Measurements from ENCODE around the gene GCNA.

GCNA gene

DNA sequence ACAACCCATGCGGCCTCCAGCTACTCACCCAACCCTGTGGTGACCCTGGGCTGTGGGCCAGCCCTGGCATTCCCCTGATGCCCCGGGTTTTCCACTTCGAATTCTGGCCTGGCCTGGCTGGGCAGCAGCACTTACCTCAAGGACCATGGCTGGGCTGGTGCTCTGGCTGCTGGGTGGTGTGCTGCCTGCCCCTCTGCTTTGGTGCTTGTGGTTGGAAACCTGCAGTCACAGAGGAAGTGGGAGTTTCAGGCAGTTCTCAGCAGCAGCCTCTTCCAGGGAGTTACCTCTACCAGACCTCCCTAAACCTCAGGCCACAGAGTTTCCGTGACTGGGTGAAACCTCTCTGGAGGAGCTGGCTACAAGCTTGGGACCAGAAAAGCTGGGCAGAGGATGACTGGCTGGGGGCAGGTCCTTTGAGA lies 40.1 kb downstream of the GCNA start, which contains the start of gene CXCR3:
Gene CXCR3, minus strand, starts transcription at position 209 of the 419 bp plus-strand sequence. Its CDS starts 62 bp downstream, at position 147.
- Histone ChIP-seq H3K79me2 (ENCODE audit: control insufficient read depth, insufficient read depth, low read length, poor library complexity) (no peaks in the 10 kb centered on the region), H3K79me1 (ENCODE audit: low read length) (no peaks in the 10 kb centered on the region)

GRCh38 chrX:71618787-71619186 lies 40.5 kb downstream of the GCNA start:
- H3K4ac ChIP-seq (ENCODE audit: low read depth, low read length): no peak overlapping the region
- no peaks in the 10 kb centered on the region for H3K79me1 ChIP-seq (ENCODE audit: low read length)
- H3K14ac ChIP-seq (ENCODE audit: low read length): no peak overlapping the region
- H2AK5ac ChIP-seq (ENCODE audit: low read length): no peak overlapping the region
- no peaks in the 10 kb centered on the region for H3K27me3 ChIP-seq (ENCODE audit: insufficient read depth, low read length)
- WGBS (ENCODE audit: extremely low coverage, insufficient coverage, insufficient read length): no CpG with 5 or more reads among the region's 3 CpGs
- H3K9me3 ChIP-seq (ENCODE audit: insufficient read depth, low read depth, low read length): no peaks in the 10 kb centered on the region
- H3K36me3 ChIP-seq (ENCODE audit: control insufficient read depth in 1 of 2, insufficient read depth in 2 of 2, low read length in 2 of 2): no peaks in the 10 kb centered on the region
- no peak overlapping the region for H3K27ac ChIP-seq (ENCODE audit: low read depth, low read length)
- no peak for DNase-seq
- H3K9ac ChIP-seq (ENCODE audit: low read length): no peak overlapping the region
- H3K4me3 ChIP-seq (ENCODE audit: low read depth, low read length): no peak overlapping the region
- H2AFZ ChIP-seq (ENCODE audit: insufficient read depth, low read length, poor library complexity): no peak overlapping the region
- peaks cover 0 to 7% of the 10 kb centered on the region in 2 experiments for H3K4me1 ChIP-seq (ENCODE audit: control insufficient read depth in 1 of 2, insufficient read depth in 2 of 2, low read length in 2 of 2)
- H3K23ac ChIP-seq (ENCODE audit: low read length): no peak overlapping the region
- H4K12ac ChIP-seq (ENCODE audit: low read depth, low read length): no peak overlapping the region
- H4K91ac ChIP-seq (ENCODE audit: low read depth, low read length): no peak overlapping the region
- no peak overlapping the region for H2BK120ac ChIP-seq (ENCODE audit: insufficient read depth, low read length, poor library complexity)
- H2BK12ac ChIP-seq (ENCODE audit: low read length): no peak overlapping the region
- H3K18ac ChIP-seq (ENCODE audit: low read length): no peak overlapping the region
- no peaks in the 10 kb centered on the region for H3K79me2 ChIP-seq (ENCODE audit: control insufficient read depth, insufficient read depth, low read length, poor library complexity)
- no peak overlapping the region for H4K8ac ChIP-seq (ENCODE audit: low read depth, low read length)
- no peak overlapping the region for H2BK5ac ChIP-seq (ENCODE audit: low read depth, low read length, poor library complexity)
- no peak overlapping the region for H3K4me2 ChIP-seq (ENCODE audit: low read length)

More for the DNA sequence above, 40.1 kb downstream of the GCNA start, which contains the start of gene CXCR3:
- Histone ChIP-seq H4K12ac (ENCODE audit: low read depth, low read length) (no peak within 1 kb of the TSS), H3K18ac (ENCODE audit: low read length) (no peak within 1 kb of the TSS), H4K8ac (ENCODE audit: low read depth, low read length) (no peak within 1 kb of the TSS), H3K9me3 (ENCODE audit: insufficient read depth, low read depth, low read length) (no peaks in the 10 kb centered on the region), H3K4me2 (ENCODE audit: low read length) (no peak within 1 kb of the TSS), H2BK120ac (ENCODE audit: insufficient read depth, low read length, poor library complexity) (no peak within 1 kb of the TSS), H4K91ac (ENCODE audit: low read depth, low read length) (no peak within 1 kb of the TSS), H2AFZ (ENCODE audit: insufficient read depth, low read length, poor library complexity) (no peak within 1 kb of the TSS), H2AK5ac (ENCODE audit: low read length) (no peak within 1 kb of the TSS), H3K4me3 (ENCODE audit: low read depth, low read length) (no peak within 1 kb of the TSS), H3K9ac (ENCODE audit: low read length) (no peak within 1 kb of the TSS), H3K27me3 (ENCODE audit: insufficient read depth, low read length) (no peaks in the 10 kb centered on the region), H3K23ac (ENCODE audit: low read length) (no peak within 1 kb of the TSS), H3K27ac (ENCODE audit: low read depth, low read length) (no peak within 1 kb of the TSS), H3K36me3 (ENCODE audit: control insufficient read depth in 1 of 2, insufficient read depth in 2 of 2, low read length in 2 of 2) (no peaks in the 10 kb centered on the region), H3K4ac (ENCODE audit: low read depth, low read length) (no peak within 1 kb of the TSS), H3K4me1 (ENCODE audit: control insufficient read depth in 1 of 2, insufficient read depth in 2 of 2, low read length in 2 of 2) (peaks cover 0 to 6% of the 10 kb centered on the region in 2 experiments), H2BK12ac (ENCODE audit: low read length) (no peak within 1 kb of the TSS), H2BK5ac (ENCODE audit: low read depth, low read length, poor library complexity) (no peak within 1 kb of the TSS), H3K14ac (ENCODE audit: low read length) (no peak within 1 kb of the TSS)
- DNase-seq: no peak
- WGBS (ENCODE audit: extremely low coverage, insufficient coverage, insufficient read length): no CpG with 5 or more reads among the region's 4 CpGs

GRCh38 chrX:71619193-71619592 lies 41.0 kb downstream of the GCNA start:
- Histone ChIP-seq H2BK5ac (ENCODE audit: low read depth, low read length, poor library complexity) (no peak overlapping the region), H3K14ac (ENCODE audit: low read length) (no peak overlapping the region), H2BK120ac (ENCODE audit: insufficient read depth, low read length, poor library complexity) (no peak overlapping the region), H3K4me3 (ENCODE audit: low read depth, low read length) (no peak overlapping the region), H3K27me3 (ENCODE audit: insufficient read depth, low read length) (no peaks in the 10 kb centered on the region), H3K18ac (ENCODE audit: low read length) (no peak overlapping the region), H3K9me3 (ENCODE audit: insufficient read depth, low read depth, low read length) (no peaks in the 10 kb centered on the region), H3K79me1 (ENCODE audit: low read length) (no peaks in the 10 kb centered on the region), H3K4me1 (ENCODE audit: control insufficient read depth in 1 of 2, insufficient read depth in 2 of 2, low read length in 2 of 2) (peaks cover 0 to 7% of the 10 kb centered on the region in 2 experiments), H3K4ac (ENCODE audit: low read depth, low read length) (no peak overlapping the region), H3K27ac (ENCODE audit: low read depth, low read length) (no peak overlapping the region), H3K79me2 (ENCODE audit: control insufficient read depth, insufficient read depth, low read length, poor library complexity) (no peaks in the 10 kb centered on the region), H3K36me3 (ENCODE audit: control insufficient read depth in 1 of 2, insufficient read depth in 2 of 2, low read length in 2 of 2) (no peaks in the 10 kb centered on the region), H4K91ac (ENCODE audit: low read depth, low read length) (no peak overlapping the region), H4K12ac (ENCODE audit: low read depth, low read length) (no peak overlapping the region), H2AFZ (ENCODE audit: insufficient read depth, low read length, poor library complexity) (no peak overlapping the region), H3K23ac (ENCODE audit: low read length) (no peak overlapping the region), H2BK12ac (ENCODE audit: low read length) (no peak overlapping the region), H4K8ac (ENCODE audit: low read depth, low read length) (no peak overlapping the region), H3K9ac (ENCODE audit: low read length) (no peak overlapping the region), H2AK5ac (ENCODE audit: low read length) (no peak overlapping the region), H3K4me2 (ENCODE audit: low read length) (no peak overlapping the region)
- no peak for DNase-seq
- whole genome bisulfite sequencing (ENCODE audit: extremely low coverage, insufficient coverage, insufficient read length): no CpG with 5 or more reads among the region's 8 CpGs

- no peak overlapping the region for H3K4me2 ChIP-seq (ENCODE audit: low read length)
- H3K4me1 ChIP-seq (ENCODE audit: control insufficient read depth in 1 of 2, insufficient read depth in 2 of 2, low read length in 2 of 2): peaks cover 0 to 7% of the 10 kb centered on the region in 2 experiments
- no peak overlapping the region for H3K4me3 ChIP-seq (ENCODE audit: low read depth, low read length)
- no peaks in the 10 kb centered on the region for H3K79me2 ChIP-seq (ENCODE audit: control insufficient read depth, insufficient read depth, low read length, poor library complexity)
- no CpG with 5 or more reads among the region's 1 CpG for WGBS (ENCODE audit: extremely low coverage, insufficient coverage, insufficient read length)
- H3K27me3 ChIP-seq (ENCODE audit: insufficient read depth, low read length): no peaks in the 10 kb centered on the region
- H4K91ac ChIP-seq (ENCODE audit: low read depth, low read length): no peak overlapping the region
- DNase-seq: no peak
- no peak overlapping the region for H4K8ac ChIP-seq (ENCODE audit: low read depth, low read length)
- no peak overlapping the region for H3K27ac ChIP-seq (ENCODE audit: low read depth, low read length)
- no peak overlapping the region for H3K18ac ChIP-seq (ENCODE audit: low read length)
- H2BK5ac ChIP-seq (ENCODE audit: low read depth, low read length, poor library complexity): no peak overlapping the region
- H2BK12ac ChIP-seq (ENCODE audit: low read length): no peak overlapping the region
- H2AFZ ChIP-seq (ENCODE audit: insufficient read depth, low read length, poor library complexity): no peak overlapping the region
- no peak overlapping the region for H3K9ac ChIP-seq (ENCODE audit: low read length)
- H2BK120ac ChIP-seq (ENCODE audit: insufficient read depth, low read length, poor library complexity): no peak overlapping the region
- no peaks in the 10 kb centered on the region for H3K36me3 ChIP-seq (ENCODE audit: control insufficient read depth in 1 of 2, insufficient read depth in 2 of 2, low read length in 2 of 2)
- no peak overlapping the region for H3K14ac ChIP-seq (ENCODE audit: low read length)
- no peaks in the 10 kb centered on the region for H3K9me3 ChIP-seq (ENCODE audit: insufficient read depth, low read depth, low read length)
- H3K79me1 ChIP-seq (ENCODE audit: low read length): no peaks in the 10 kb centered on the region
- no peak overlapping the region for H4K12ac ChIP-seq (ENCODE audit: low read depth, low read length)
- no peak overlapping the region for H2AK5ac ChIP-seq (ENCODE audit: low read length)
- no peak overlapping the region for H3K23ac ChIP-seq (ENCODE audit: low read length)
- H3K4ac ChIP-seq (ENCODE audit: low read depth, low read length): no peak overlapping the region
These were observed 41.7 kb downstream of the GCNA start for GRCh38 chrX:71619986-71620385.

Measured in trophoblast cell (in vitro differentiated cells and primary cell).